Neural crest cell (in vitro differentiated cells): ENCODE results near the gene CNN1. TPM values are rescaled to one million over a fixed set of nuclear protein-coding genes. Genes with fewer than 3 reads are reported as not detected.
A peak's percentile ranks its signal among the peaks of the same experiment; 100 is the strongest.

Source experiments
- DNase-seq: peaks from one replicate; pipeline ENCODE4 v3.0.0; 2021; ENCODE audit warnings: low read depth, mixed read lengths, low spot score
- H3K27ac Mint-ChIP-seq: one replicate; pipeline ENCODE4 v1.8.0; 2021; ENCODE audit warnings: mild to moderate bottlenecking, mixed read lengths; ENCODE audit not compliant: unreplicated experiment
- H3K27me3 Mint-ChIP-seq: 2 replicates; pipeline ENCODE4 v1.8.0; 2021; ENCODE audit warnings: low read depth, mild to moderate bottlenecking, mixed read lengths
- H3K36me3 Mint-ChIP-seq: 2 replicates; pipeline ENCODE4 v1.8.0; 2021; ENCODE audit warnings: low read depth, mild to moderate bottlenecking, mixed read lengths
- H3K4me1 Mint-ChIP-seq: 2 replicates; pipeline ENCODE4 v1.8.0; 2021; ENCODE audit warnings: mixed read lengths
- H3K4me3 Mint-ChIP-seq: one replicate; pipeline ENCODE4 v1.8.0; 2021; ENCODE audit warnings: mild to moderate bottlenecking, mixed read lengths
- H3K9me3 Mint-ChIP-seq: 2 replicates; pipeline ENCODE4 v1.8.0; 2021; ENCODE audit warnings: mixed read lengths
- total RNA-seq: library from RNA; stranded (reverse); gene quantifications from 2 replicates; pipeline ENCODE4 v1.2.1, GENCODE V29; 2021
- TF ChIP-seq, protein P1 (sequence below): fragments of 200-600 bp; sonication (generic); conservative IDR thresholded peaks from 2 replicates; pipeline ENCODE4 v1.5.0; 2021; ENCODE audit warnings: antibody characterized with exemption, mild to moderate bottlenecking

Gene CNN1
- total RNA-seq, 1 donor from 2014 or later: 1.6 TPM

DNA sequence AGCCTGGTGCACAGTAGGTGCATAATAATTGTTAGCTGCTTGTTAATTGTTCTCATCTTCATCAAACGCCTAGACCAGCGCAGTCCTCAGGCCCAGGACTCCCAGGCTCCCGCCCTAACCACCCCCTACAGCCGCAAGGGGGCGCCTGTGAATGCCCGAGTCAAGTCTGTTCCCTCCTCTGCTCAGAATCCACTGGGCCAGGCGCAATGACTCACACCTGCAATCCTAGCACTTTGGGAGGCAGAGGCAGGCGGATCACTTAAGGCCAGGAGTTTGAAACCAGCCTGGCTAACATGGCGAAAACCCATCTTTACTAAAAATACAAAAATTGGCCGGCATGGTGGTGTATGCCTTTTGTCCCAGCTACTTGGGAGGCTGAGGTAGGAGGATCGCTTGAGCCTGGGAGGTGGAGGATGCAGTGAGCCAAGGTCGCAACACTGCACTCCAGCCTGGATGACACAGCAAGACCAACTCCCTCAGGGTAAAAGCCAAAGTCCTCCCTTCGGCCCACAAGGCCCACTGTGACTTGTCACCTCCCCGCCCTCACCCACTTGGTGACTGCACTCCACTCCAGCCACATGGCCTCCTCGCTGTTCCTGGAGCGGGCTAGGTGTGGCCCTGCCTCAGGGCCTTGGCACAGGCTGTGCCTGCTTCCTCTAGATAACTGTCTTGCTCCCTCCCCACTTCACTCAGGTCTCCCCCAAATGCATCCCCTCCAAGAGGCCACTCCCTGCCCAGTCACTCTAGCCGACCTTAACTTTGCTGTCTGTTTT, 42.1 kb upstream of the CNN1 start:
- H3K27ac Mint-ChIP-seq: peak overlapping the region; percentile 52
- H3K36me3 Mint-ChIP-seq: no peaks in the 10 kb centered on the region

DNA sequence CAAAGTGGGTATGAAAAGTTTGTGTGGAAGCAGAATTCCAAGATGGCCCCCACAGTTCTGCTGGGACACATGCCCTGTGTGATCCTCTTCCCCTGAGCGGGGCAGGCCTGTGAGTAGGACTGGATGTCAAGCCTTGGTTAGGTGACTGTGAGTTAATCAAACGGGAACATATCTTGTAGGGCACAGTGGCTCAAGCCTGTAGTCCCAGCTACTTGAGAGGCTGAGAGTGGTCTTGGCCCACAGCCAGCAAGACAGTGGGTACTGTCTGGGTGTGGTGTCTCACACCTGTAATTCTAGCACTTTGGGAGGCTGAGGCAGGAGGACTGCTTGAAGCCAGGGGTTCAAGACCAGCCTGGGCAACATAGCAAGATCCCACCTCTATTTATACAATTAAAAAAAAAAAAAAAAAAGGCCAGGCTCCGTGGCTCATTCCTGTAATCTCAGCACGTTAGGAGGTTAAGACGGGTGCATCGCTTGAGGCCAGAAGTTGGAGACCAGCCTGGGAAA, 39.4 kb upstream of the CNN1 start:
- no peak for DNase-seq
- Mint-ChIP-seq H3K4me1 (peaks cover under 1% of the 10 kb centered on the region), H3K9me3 (no peaks in the 10 kb centered on the region), H3K4me3 (no peak overlapping the region), H3K27me3 (no peaks in the 10 kb centered on the region), H3K36me3 (no peaks in the 10 kb centered on the region), H3K27ac (no peak overlapping the region)
- TF ChIP-seq, protein P1, sequence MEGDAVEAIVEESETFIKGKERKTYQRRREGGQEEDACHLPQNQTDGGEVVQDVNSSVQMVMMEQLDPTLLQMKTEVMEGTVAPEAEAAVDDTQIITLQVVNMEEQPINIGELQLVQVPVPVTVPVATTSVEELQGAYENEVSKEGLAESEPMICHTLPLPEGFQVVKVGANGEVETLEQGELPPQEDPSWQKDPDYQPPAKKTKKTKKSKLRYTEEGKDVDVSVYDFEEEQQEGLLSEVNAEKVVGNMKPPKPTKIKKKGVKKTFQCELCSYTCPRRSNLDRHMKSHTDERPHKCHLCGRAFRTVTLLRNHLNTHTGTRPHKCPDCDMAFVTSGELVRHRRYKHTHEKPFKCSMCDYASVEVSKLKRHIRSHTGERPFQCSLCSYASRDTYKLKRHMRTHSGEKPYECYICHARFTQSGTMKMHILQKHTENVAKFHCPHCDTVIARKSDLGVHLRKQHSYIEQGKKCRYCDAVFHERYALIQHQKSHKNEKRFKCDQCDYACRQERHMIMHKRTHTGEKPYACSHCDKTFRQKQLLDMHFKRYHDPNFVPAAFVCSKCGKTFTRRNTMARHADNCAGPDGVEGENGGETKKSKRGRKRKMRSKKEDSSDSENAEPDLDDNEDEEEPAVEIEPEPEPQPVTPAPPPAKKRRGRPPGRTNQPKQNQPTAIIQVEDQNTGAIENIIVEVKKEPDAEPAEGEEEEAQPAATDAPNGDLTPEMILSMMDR: no peak

More for the DNA sequence above, 42.1 kb upstream of the CNN1 start:
- DNase-seq: peak; percentile 74
- Mint-ChIP-seq H3K4me3 (no peak overlapping the region), H3K4me1 (no peaks in the 10 kb centered on the region), H3K27me3 (no peaks in the 10 kb centered on the region), H3K9me3 (no peaks in the 10 kb centered on the region)
- TF ChIP-seq, protein P1: peak; percentile 77

DNA sequence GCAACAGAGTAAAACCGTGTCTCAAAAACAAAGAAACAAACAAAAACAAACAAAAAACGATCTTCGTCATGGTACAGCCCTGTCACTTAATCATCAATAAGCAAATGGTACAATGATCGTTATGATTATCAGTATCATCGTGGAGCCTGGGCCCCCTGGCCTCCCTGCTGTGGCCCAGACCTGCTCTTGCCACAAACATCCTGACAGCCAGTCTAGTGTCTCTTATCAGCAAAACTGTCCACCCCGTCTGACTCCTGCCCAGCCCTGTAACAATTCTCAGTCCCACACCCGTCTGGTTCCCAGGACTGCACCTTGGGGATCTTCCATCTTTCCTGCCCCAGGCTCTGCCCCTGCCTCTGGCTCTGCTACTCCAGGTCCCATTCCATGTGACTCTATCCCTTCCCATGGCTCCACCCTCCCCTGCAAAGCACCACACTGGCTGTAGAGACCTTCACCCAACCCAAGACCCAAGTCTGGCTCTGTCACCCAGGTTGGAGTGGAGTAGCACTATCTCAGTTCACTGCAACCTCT, 38.7 kb upstream of the CNN1 start:
- no peak overlapping the region for H3K4me3 Mint-ChIP-seq
- DNase-seq: no peak
- H3K36me3 Mint-ChIP-seq: no peaks in the 10 kb centered on the region
- H3K27me3 Mint-ChIP-seq: no peaks in the 10 kb centered on the region
- TF ChIP-seq, protein P1: no peak
- H3K4me1 Mint-ChIP-seq: peaks cover 7% of the 10 kb centered on the region
- no peaks in the 10 kb centered on the region for H3K9me3 Mint-ChIP-seq
- H3K27ac Mint-ChIP-seq: no peak overlapping the region

DNA sequence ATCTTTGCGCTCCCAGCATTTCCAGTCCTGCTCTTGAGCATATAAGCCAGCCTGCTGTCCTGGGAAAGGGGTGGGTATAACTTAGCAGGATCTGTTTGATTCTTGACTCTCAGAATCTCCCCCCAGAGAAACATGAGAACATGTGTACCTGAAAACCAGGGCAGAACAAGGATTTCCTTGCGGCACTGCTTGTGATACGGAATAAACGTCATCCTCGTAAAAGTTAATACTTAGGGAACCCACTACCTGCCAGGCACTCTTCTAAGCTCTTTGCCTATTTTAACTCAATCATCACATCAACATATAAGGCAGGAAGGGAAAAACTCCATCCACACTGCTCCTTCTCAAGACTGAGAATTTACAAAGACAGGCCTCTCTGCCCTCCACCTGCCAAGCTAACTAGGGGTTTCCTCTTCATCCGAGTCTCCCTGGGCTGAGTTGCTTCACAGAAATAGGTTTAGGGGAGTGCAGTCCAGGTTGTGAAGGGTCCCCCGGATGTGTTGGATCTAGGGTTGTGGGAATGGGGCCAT, 34.1 kb upstream of the CNN1 start:
- Mint-ChIP-seq H3K4me3 (peak overlapping the region; percentile 88), H3K9me3 (no peaks in the 10 kb centered on the region), H3K27me3 (peaks cover 4% of the 10 kb centered on the region), H3K36me3 (no peaks in the 10 kb centered on the region), H3K27ac (peak overlapping the region; percentile 46), H3K4me1 (peaks cover 19% of the 10 kb centered on the region)
- TF ChIP-seq, protein P1: no peak
- DNase-seq: no peak

DNA sequence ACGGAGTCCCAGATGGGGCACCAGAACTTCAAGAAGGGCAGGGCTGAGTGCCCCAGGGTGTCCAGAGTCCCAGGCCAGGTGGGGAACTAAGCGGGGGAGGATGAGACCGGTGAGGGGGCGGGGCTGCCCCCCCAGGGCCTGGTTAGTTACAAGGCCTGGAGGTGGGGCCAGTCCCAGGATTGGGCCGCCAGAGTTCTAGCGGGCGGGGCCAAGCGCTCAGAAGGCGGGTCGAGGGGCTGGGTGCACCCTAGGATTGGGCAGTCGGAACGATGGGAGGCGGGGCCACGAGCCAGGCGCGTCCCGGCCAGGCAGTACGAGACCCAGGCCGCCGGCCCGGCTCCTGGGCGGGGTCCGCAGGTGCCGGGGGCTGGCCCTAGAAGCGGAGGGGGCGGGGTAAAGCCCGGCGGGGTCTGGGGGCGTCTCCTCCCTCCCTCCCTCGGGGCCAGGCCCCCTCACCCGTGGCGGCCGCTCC, 33.6 kb upstream of the CNN1 start:
- peak overlapping the region; percentile 88 for H3K4me3 Mint-ChIP-seq
- H3K27ac Mint-ChIP-seq: peak overlapping the region; percentile 46
- no peaks in the 10 kb centered on the region for H3K9me3 Mint-ChIP-seq
- no peaks in the 10 kb centered on the region for H3K36me3 Mint-ChIP-seq
- TF ChIP-seq, protein P1: no peak
- peak; percentile 85 for DNase-seq
- H3K27me3 Mint-ChIP-seq: peaks cover 4% of the 10 kb centered on the region
- H3K4me1 Mint-ChIP-seq: peaks cover 19% of the 10 kb centered on the region
